Measurements from ENCODE around the gene ATP13A5. TPM values are rescaled to one million over a fixed set of nuclear protein-coding genes. Genes with fewer than 3 reads are reported as not detected.

ATP13A5 gene
- total RNA-seq, result not detected in 2 replicates

GRCh38 chr3:193378706-193379105 lies at the start of gene ATP13A5:
Gene ATP13A5, minus strand, starts transcription at chr3:193378753. Its CDS starts 28 bp downstream, at chr3:193378725.
- no peaks in the 10 kb centered on the region for H3K36me3 Mint-ChIP-seq (ENCODE audit: low read depth)
- intact Hi-C loops (cut with micrococcal nuclease), result no loop called here
- no peak within 1 kb of the TSS for H3K4me3 Mint-ChIP-seq
- H3K27me3 Mint-ChIP-seq, result peaks cover 15% of the 10 kb centered on the region
- no peak for DNase-seq
- H3K27ac Mint-ChIP-seq, result no peak within 1 kb of the TSS
- H3K9me3 Mint-ChIP-seq, result no peaks in the 10 kb centered on the region
- H3K4me1 Mint-ChIP-seq, result no peaks in the 10 kb centered on the region

- Mint-ChIP-seq H3K27me3 (no peaks in the 10 kb centered on the region), H3K4me3 (no peak overlapping the region), H3K4me1 (no peaks in the 10 kb centered on the region), H3K27ac (no peak overlapping the region), H3K36me3 (ENCODE audit: low read depth) (no peaks in the 10 kb centered on the region), H3K9me3 (peaks cover 5% of the 10 kb centered on the region)
- DNase-seq, result no peak
- intact Hi-C loops (cut with micrococcal nuclease), result no loop called here
Measured at GRCh38 chr3:193418576-193419373, 40.2 kb upstream of the ATP13A5 start.

GRCh38 chr3:193416629-193417028 lies 38.1 kb upstream of the ATP13A5 start:
- Mint-ChIP-seq H3K27me3 (no peaks in the 10 kb centered on the region), H3K4me3 (no peak overlapping the region), H3K4me1 (no peaks in the 10 kb centered on the region), H3K27ac (no peak overlapping the region), H3K9me3 (peaks cover 5% of the 10 kb centered on the region), H3K36me3 (ENCODE audit: low read depth) (no peaks in the 10 kb centered on the region)
- intact Hi-C loops (cut with micrococcal nuclease), result no loop called here
- DNase-seq, result no peak

GRCh38 chr3:193407688-193408087 lies 29.1 kb upstream of the ATP13A5 start:
- Mint-ChIP-seq H3K4me1 (no peaks in the 10 kb centered on the region), H3K27ac (no peak overlapping the region), H3K27me3 (no peaks in the 10 kb centered on the region), H3K9me3 (no peaks in the 10 kb centered on the region), H3K36me3 (ENCODE audit: low read depth) (no peaks in the 10 kb centered on the region), H3K4me3 (no peak overlapping the region)
- DNase-seq, result no peak
- intact Hi-C loops (cut with micrococcal nuclease), result no loop called here

- Mint-ChIP-seq H3K36me3 (ENCODE audit: low read depth) (no peaks in the 10 kb centered on the region), H3K27me3 (no peaks in the 10 kb centered on the region), H3K27ac (no peak overlapping the region), H3K9me3 (no peaks in the 10 kb centered on the region), H3K4me3 (no peak overlapping the region), H3K4me1 (no peaks in the 10 kb centered on the region)
- intact Hi-C loops (cut with micrococcal nuclease), result no loop called here
- no peak for DNase-seq
Measured at GRCh38 chr3:193407112-193407511, 28.6 kb upstream of the ATP13A5 start.

GRCh38 chr3:193403307-193403706 lies 24.8 kb upstream of the ATP13A5 start:
- peaks cover 2% of the 10 kb centered on the region for H3K27me3 Mint-ChIP-seq
- H3K9me3 Mint-ChIP-seq, result no peaks in the 10 kb centered on the region
- H3K4me1 Mint-ChIP-seq, result no peaks in the 10 kb centered on the region
- H3K4me3 Mint-ChIP-seq, result no peak overlapping the region
- DNase-seq, result no peak
- no peaks in the 10 kb centered on the region for H3K36me3 Mint-ChIP-seq (ENCODE audit: low read depth)
- intact Hi-C loops (cut with micrococcal nuclease), result no loop called here
- H3K27ac Mint-ChIP-seq, result no peak overlapping the region

GRCh38 chr3:193400304-193400703 lies 21.8 kb upstream of the ATP13A5 start:
- peak; percentile 29 for DNase-seq
- Mint-ChIP-seq H3K27ac (no peak overlapping the region), H3K4me3 (no peak overlapping the region), H3K4me1 (no peaks in the 10 kb centered on the region), H3K9me3 (no peaks in the 10 kb centered on the region), H3K27me3 (peaks cover 2% of the 10 kb centered on the region), H3K36me3 (ENCODE audit: low read depth) (no peaks in the 10 kb centered on the region)
- intact Hi-C loops (cut with micrococcal nuclease), result no loop called here

GRCh38 chr3:193396451-193397244 lies 18.1 kb upstream of the ATP13A5 start:
- no peak for DNase-seq
- Mint-ChIP-seq H3K4me3 (no peak overlapping the region), H3K27me3 (peaks cover 2% of the 10 kb centered on the region), H3K9me3 (no peaks in the 10 kb centered on the region), H3K36me3 (ENCODE audit: low read depth) (no peaks in the 10 kb centered on the region), H3K27ac (no peak overlapping the region), H3K4me1 (no peaks in the 10 kb centered on the region)
- intact Hi-C loops (cut with micrococcal nuclease), result no loop called here

- Mint-ChIP-seq H3K27ac (no peak overlapping the region), H3K4me1 (no peaks in the 10 kb centered on the region), H3K4me3 (no peak overlapping the region), H3K9me3 (no peaks in the 10 kb centered on the region), H3K27me3 (peaks cover 2% of the 10 kb centered on the region), H3K36me3 (ENCODE audit: low read depth) (no peaks in the 10 kb centered on the region)
- intact Hi-C loops (cut with micrococcal nuclease), result no loop called here
- no peak for DNase-seq
Measured at GRCh38 chr3:193391902-193392301, 13.3 kb upstream of the ATP13A5 start.

GRCh38 chr3:193389335-193389734 lies 10.8 kb upstream of the ATP13A5 start:
- Mint-ChIP-seq H3K27me3 (peaks cover 2% of the 10 kb centered on the region), H3K9me3 (no peaks in the 10 kb centered on the region), H3K4me3 (no peak overlapping the region), H3K27ac (no peak overlapping the region), H3K4me1 (no peaks in the 10 kb centered on the region), H3K36me3 (ENCODE audit: low read depth) (no peaks in the 10 kb centered on the region)
- no peak for DNase-seq
- intact Hi-C loops (cut with micrococcal nuclease), result no loop called here

GRCh38 chr3:193388361-193388760 lies 9.8 kb upstream of the ATP13A5 start:
- H3K36me3 Mint-ChIP-seq (ENCODE audit: low read depth), result no peaks in the 10 kb centered on the region
- no peak for DNase-seq
- H3K4me1 Mint-ChIP-seq, result no peaks in the 10 kb centered on the region
- intact Hi-C loops (cut with micrococcal nuclease), result no loop called here
- peaks cover 2% of the 10 kb centered on the region for H3K27me3 Mint-ChIP-seq
- H3K4me3 Mint-ChIP-seq, result no peak overlapping the region
- no peaks in the 10 kb centered on the region for H3K9me3 Mint-ChIP-seq
- H3K27ac Mint-ChIP-seq, result no peak overlapping the region

- peaks cover 2% of the 10 kb centered on the region for H3K27me3 Mint-ChIP-seq
- H3K4me1 Mint-ChIP-seq, result no peaks in the 10 kb centered on the region
- intact Hi-C loops (cut with micrococcal nuclease), result no loop called here
- DNase-seq, result no peak
- no peak overlapping the region for H3K27ac Mint-ChIP-seq
- H3K4me3 Mint-ChIP-seq, result no peak overlapping the region
- no peaks in the 10 kb centered on the region for H3K9me3 Mint-ChIP-seq
- H3K36me3 Mint-ChIP-seq (ENCODE audit: low read depth), result no peaks in the 10 kb centered on the region
Measured at GRCh38 chr3:193387596-193387995, 9.0 kb upstream of the ATP13A5 start.

- intact Hi-C loops (cut with micrococcal nuclease), result no loop called here
- Mint-ChIP-seq H3K9me3 (no peaks in the 10 kb centered on the region), H3K4me1 (peaks cover 2% of the 10 kb centered on the region), H3K27ac (no peak overlapping the region), H3K27me3 (peaks cover 15% of the 10 kb centered on the region), H3K4me3 (no peak overlapping the region), H3K36me3 (ENCODE audit: low read depth) (no peaks in the 10 kb centered on the region)
- no peak for DNase-seq
Measured at GRCh38 chr3:193377591-193377990, 962 bp downstream of the ATP13A5 start.

- no peak for DNase-seq
- Mint-ChIP-seq H3K27me3 (peaks cover 11% of the 10 kb centered on the region), H3K27ac (no peak overlapping the region), H3K4me3 (no peak overlapping the region), H3K4me1 (peaks cover 2% of the 10 kb centered on the region), H3K36me3 (ENCODE audit: low read depth) (no peaks in the 10 kb centered on the region), H3K9me3 (no peaks in the 10 kb centered on the region)
- intact Hi-C loops (cut with micrococcal nuclease), result no loop called here
Measured at GRCh38 chr3:193375614-193376013, 2.9 kb downstream of the ATP13A5 start.

All from activated CD4-positive, alpha-beta T cell treated with anti-CD3 and anti-CD28 coated beads, Interleukin-2, amount 10 ng/mL, durations not matched to agents 24 days and 14 days (primary cell).